Colonic mucosa (tissue), 4 donors: ENCODE results near the gene STEEP1. TPM values are rescaled to one million over a fixed set of nuclear protein-coding genes. Genes with fewer than 3 reads are reported as not detected.
A peak's percentile ranks its signal among the peaks of the same experiment; 100 is the strongest.
"Not testable (repeated sequence)": the region's sequence is repeated elsewhere in the genome, so short reads cannot be mapped to it uniquely, and the experiment has no call there.

Experiments
- DNase-seq: peaks from one replicate; pipeline ENCODE4 v3.0.0-alpha.2; 2020
- H3K27ac ChIP-seq: fragments of 200-600 bp; one replicate; pipeline ENCODE4 v1.8.0; 2021
- H3K27me3 ChIP-seq: fragments of 200-600 bp; one replicate; pipeline ENCODE4 v1.8.0; 2021
- H3K36me3 ChIP-seq: fragments of 200-600 bp; one replicate; pipeline ENCODE4 v1.8.0; 2021
- H3K4me1 ChIP-seq: fragments of 200-600 bp; one replicate; pipeline ENCODE4 v1.8.0; 2021; ENCODE audit warnings: mild to moderate bottlenecking
- H3K4me3 ChIP-seq: fragments of 200-600 bp; one replicate; pipeline ENCODE4 v1.8.0; 2021
- H3K9ac ChIP-seq, 2 donors: one replicate each; pipeline ENCODE4 v1.7.0; 2013; ENCODE audit warnings: control low read depth in 2 of 2, low read depth in 2 of 2, low read length in 2 of 2
- H3K9me3 ChIP-seq: fragments of 200-600 bp; one replicate; pipeline ENCODE4 v1.8.0; 2021
- intact Hi-C: fragments of 100-400 bp; cut with DNase I; formaldehyde crosslinking; loops from one replicate; pipeline ENCODE4 v1.14.1; 2022
- total RNA-seq, 2 donors: library from RNA; stranded (reverse); fragmentation: NEBNext Ultra II Directional in 1 of 2; extraction: Animal tissue kit (Norgen Biotek cat#: 25700) in 1 of 2; gene quantifications; one replicate each; pipeline ENCODE4 v1.2.1, GENCODE V29; 2021
- TF ChIP-seq, protein P1 (sequence below): fragments of 200-600 bp; IDR thresholded peaks from one replicate; pipeline ENCODE4 v1.8.0; 2022; ENCODE audit warnings: antibody characterized with exemption, mild to moderate bottlenecking
- donor health status: healthy.
- donor health status: DM: no; HTN: no; CAD: no.
- donor health status: DM: no; HTN: no; CAD: no.

Gene STEEP1
- total RNA-seq, 2 donors from 2014 or later, result 18.8 to 19.2 TPM

GRCh38 chrX:119500061-119500800 lies 65.0 kb downstream of the STEEP1 start:
- Histone ChIP-seq H3K4me3 (no peak overlapping the region), H3K9ac (no peak overlapping the region), H3K9me3 (no peaks in the 10 kb centered on the region), H3K27me3 (no peaks in the 10 kb centered on the region), H3K4me1 (no peaks in the 10 kb centered on the region), H3K36me3 (no peaks in the 10 kb centered on the region), H3K27ac (no peak overlapping the region)
- intact Hi-C loops, result no loop called here
- TF ChIP-seq, protein P1, sequence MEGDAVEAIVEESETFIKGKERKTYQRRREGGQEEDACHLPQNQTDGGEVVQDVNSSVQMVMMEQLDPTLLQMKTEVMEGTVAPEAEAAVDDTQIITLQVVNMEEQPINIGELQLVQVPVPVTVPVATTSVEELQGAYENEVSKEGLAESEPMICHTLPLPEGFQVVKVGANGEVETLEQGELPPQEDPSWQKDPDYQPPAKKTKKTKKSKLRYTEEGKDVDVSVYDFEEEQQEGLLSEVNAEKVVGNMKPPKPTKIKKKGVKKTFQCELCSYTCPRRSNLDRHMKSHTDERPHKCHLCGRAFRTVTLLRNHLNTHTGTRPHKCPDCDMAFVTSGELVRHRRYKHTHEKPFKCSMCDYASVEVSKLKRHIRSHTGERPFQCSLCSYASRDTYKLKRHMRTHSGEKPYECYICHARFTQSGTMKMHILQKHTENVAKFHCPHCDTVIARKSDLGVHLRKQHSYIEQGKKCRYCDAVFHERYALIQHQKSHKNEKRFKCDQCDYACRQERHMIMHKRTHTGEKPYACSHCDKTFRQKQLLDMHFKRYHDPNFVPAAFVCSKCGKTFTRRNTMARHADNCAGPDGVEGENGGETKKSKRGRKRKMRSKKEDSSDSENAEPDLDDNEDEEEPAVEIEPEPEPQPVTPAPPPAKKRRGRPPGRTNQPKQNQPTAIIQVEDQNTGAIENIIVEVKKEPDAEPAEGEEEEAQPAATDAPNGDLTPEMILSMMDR, result no peak
- no peak for DNase-seq

DNA sequence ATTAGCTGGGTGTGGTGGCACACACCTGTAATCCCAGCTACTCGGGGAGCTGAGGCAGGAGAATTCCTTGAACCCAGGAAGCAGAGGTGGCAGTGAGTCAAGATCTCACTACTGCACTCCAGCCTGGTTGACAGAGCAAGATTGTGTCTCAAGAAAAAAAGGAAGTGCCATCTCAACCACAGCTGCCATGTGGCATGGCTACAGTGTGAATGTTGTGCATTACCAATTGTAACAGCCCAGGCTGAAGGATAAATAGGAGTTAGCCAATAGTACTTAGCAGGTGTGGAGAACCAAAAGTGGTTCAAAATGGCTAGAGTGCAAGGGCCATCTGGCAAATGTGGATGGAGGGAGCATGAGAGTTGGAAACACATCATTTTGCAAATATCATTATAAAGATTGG lies 68.0 kb downstream of the STEEP1 start:
- TF ChIP-seq, protein P1, result no peak
- H3K27ac ChIP-seq, result peak overlapping the region; percentile 59

GRCh38 chrX:119495734-119496726 lies 69.2 kb downstream of the STEEP1 start:
- Histone ChIP-seq H3K4me1 (no peaks in the 10 kb centered on the region), H3K27ac (peak overlapping the region; percentile 59), H3K27me3 (no peaks in the 10 kb centered on the region), H3K9ac (peak overlapping the region in 1 of 2 donors; percentile 46), H3K4me3 (no peak overlapping the region), H3K36me3 (no peaks in the 10 kb centered on the region), H3K9me3 (no peaks in the 10 kb centered on the region)
- intact Hi-C loops, result no loop called here
- TF ChIP-seq, protein P1, result no peak
- DNase-seq, result no peak

More for the DNA sequence above, 68.0 kb downstream of the STEEP1 start:
- H3K9me3 ChIP-seq, result no peaks in the 10 kb centered on the region
- H3K4me1 ChIP-seq, result no peaks in the 10 kb centered on the region
- intact Hi-C loops, result no loop called here
- H3K9ac ChIP-seq, result no peak overlapping the region
- no peaks in the 10 kb centered on the region for H3K36me3 ChIP-seq
- DNase-seq, result no peak
- H3K27me3 ChIP-seq, result no peaks in the 10 kb centered on the region
- no peak overlapping the region for H3K4me3 ChIP-seq

GRCh38 chrX:119493851-119494495 lies 71.2 kb downstream of the STEEP1 start:
- intact Hi-C loops, H3K9ac ChIP-seq, H3K27me3 ChIP-seq, H3K4me3 ChIP-seq, H3K36me3 ChIP-seq, H3K4me1 ChIP-seq, DNase-seq, H3K9me3 ChIP-seq: not testable (repeated sequence)
- peak overlapping the region; percentile 65 for H3K27ac ChIP-seq

- DNase-seq, result no peak
- TF ChIP-seq, protein P1, result no peak
- Histone ChIP-seq H3K4me1 (no peaks in the 10 kb centered on the region), H3K9ac (no peak overlapping the region), H3K36me3 (no peaks in the 10 kb centered on the region), H3K27ac (no peak overlapping the region), H3K27me3 (no peaks in the 10 kb centered on the region), H3K9me3 (no peaks in the 10 kb centered on the region), H3K4me3 (no peak overlapping the region)
- intact Hi-C loops, result no loop called here
These were observed 72.7 kb downstream of the STEEP1 start for GRCh38 chrX:119492463-119492862.
